ENCODE results near the gene FBXL15. TPM values are rescaled to one million over a fixed set of nuclear protein-coding genes. Genes with fewer than 3 reads are reported as not detected.

The FBXL15 gene
- total and polyA plus RNA-seq, 9 of the 15 experiments (the other 6 are each of a cell fraction or from before 2014, with no cell fraction given), result 0.08 to 25.9 (median 3.5) TPM

DNA sequence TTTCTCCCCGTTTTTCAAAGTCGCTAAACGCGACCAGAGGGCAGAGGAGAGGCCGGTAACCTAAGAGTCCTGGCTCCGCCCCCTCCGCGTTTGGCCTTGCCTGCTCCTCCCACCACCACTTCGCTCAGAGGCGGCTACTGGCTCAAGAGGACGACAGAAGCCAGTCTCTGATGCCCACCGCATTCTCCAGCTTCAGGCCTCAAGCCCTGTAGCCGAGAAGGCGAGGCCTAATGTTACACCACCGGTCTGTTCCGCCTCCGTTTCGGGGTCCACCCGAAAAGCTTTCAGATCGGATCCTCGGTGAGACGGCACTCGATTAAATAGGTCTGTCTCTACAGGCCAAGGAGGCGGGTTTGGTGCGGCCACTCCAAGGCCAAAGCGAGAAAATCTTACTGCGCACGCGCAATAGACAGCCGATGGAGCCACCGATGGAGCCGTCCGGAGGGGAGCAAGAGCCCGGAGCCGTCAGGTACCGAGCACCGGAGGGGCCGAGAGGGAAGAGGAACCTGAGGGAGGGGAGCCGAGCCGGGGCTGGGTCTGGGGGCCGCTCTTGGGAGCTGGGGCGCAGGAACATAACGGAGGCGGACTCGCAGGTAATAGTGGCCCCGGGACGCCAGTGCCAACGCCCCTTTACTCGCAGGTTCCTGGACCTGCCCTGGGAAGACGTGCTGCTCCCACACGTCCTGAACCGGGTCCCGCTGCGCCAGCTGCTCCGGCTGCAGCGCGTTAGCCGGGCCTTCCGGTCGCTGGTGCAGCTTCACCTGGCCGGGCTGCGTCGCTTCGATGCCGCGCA is at the start of gene FBXL15 (continued):
- TF ChIP-seq, protein P1, sequence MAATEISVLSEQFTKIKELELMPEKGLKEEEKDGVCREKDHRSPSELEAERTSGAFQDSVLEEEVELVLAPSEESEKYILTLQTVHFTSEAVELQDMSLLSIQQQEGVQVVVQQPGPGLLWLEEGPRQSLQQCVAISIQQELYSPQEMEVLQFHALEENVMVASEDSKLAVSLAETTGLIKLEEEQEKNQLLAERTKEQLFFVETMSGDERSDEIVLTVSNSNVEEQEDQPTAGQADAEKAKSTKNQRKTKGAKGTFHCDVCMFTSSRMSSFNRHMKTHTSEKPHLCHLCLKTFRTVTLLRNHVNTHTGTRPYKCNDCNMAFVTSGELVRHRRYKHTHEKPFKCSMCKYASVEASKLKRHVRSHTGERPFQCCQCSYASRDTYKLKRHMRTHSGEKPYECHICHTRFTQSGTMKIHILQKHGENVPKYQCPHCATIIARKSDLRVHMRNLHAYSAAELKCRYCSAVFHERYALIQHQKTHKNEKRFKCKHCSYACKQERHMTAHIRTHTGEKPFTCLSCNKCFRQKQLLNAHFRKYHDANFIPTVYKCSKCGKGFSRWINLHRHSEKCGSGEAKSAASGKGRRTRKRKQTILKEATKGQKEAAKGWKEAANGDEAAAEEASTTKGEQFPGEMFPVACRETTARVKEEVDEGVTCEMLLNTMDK (IDR thresholded peaks at IDR 0.05; ENCODE audit: borderline replicate concordance, insufficient read depth, low read depth, low read length, poor library complexity, severe bottlenecking), result no peak
- TF ChIP-seq, protein P2, sequence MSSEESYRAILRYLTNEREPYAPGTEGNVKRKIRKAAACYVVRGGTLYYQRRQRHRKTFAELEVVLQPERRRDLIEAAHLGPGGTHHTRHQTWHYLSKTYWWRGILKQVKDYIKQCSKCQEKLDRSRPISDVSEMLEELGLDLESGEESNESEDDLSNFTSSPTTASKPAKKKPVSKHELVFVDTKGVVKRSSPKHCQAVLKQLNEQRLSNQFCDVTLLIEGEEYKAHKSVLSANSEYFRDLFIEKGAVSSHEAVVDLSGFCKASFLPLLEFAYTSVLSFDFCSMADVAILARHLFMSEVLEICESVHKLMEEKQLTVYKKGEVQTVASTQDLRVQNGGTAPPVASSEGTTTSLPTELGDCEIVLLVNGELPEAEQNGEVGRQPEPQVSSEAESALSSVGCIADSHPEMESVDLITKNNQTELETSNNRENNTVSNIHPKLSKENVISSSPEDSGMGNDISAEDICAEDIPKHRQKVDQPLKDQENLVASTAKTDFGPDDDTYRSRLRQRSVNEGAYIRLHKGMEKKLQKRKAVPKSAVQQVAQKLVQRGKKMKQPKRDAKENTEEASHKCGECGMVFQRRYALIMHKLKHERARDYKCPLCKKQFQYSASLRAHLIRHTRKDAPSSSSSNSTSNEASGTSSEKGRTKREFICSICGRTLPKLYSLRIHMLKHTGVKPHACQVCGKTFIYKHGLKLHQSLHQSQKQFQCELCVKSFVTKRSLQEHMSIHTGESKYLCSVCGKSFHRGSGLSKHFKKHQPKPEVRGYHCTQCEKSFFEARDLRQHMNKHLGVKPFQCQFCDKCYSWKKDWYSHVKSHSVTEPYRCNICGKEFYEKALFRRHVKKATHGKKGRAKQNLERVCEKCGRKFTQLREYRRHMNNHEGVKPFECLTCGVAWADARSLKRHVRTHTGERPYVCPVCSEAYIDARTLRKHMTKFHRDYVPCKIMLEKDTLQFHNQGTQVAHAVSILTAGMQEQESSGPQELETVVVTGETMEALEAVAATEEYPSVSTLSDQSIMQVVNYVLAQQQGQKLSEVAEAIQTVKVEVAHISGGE (CRISPR knock-in tag; IDR thresholded peaks at IDR 0.05), result peak; percentile 94 to 100 (median 98)
- TF ChIP-seq, protein P3, sequence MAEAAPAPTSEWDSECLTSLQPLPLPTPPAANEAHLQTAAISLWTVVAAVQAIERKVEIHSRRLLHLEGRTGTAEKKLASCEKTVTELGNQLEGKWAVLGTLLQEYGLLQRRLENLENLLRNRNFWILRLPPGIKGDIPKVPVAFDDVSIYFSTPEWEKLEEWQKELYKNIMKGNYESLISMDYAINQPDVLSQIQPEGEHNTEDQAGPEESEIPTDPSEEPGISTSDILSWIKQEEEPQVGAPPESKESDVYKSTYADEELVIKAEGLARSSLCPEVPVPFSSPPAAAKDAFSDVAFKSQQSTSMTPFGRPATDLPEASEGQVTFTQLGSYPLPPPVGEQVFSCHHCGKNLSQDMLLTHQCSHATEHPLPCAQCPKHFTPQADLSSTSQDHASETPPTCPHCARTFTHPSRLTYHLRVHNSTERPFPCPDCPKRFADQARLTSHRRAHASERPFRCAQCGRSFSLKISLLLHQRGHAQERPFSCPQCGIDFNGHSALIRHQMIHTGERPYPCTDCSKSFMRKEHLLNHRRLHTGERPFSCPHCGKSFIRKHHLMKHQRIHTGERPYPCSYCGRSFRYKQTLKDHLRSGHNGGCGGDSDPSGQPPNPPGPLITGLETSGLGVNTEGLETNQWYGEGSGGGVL (CRISPR knock-in tag; IDR thresholded peaks at IDR 0.05), result no peak
- TF ChIP-seq ZNF75A (CRISPR knock-in tag; IDR thresholded peaks at IDR 0.05) (no peak), ZFX (CRISPR knock-in tag; IDR thresholded peaks at IDR 0.05) (peak; percentile 93), ZNF23 (CRISPR knock-in tag; IDR thresholded peaks at IDR 0.05) (no peak), GATAD2A (IDR thresholded peaks at IDR 0.05) (no peak), ZNF639 (CRISPR knock-in tag; conservative IDR thresholded peaks at IDR 0.05 in 1 of 2, IDR thresholded peaks at IDR 0.05 in 1 of 2) (peak in 1 of 2 experiments; percentile 72; a peak in 2 of 4 replicates)
- TF ChIP-seq, protein P4, sequence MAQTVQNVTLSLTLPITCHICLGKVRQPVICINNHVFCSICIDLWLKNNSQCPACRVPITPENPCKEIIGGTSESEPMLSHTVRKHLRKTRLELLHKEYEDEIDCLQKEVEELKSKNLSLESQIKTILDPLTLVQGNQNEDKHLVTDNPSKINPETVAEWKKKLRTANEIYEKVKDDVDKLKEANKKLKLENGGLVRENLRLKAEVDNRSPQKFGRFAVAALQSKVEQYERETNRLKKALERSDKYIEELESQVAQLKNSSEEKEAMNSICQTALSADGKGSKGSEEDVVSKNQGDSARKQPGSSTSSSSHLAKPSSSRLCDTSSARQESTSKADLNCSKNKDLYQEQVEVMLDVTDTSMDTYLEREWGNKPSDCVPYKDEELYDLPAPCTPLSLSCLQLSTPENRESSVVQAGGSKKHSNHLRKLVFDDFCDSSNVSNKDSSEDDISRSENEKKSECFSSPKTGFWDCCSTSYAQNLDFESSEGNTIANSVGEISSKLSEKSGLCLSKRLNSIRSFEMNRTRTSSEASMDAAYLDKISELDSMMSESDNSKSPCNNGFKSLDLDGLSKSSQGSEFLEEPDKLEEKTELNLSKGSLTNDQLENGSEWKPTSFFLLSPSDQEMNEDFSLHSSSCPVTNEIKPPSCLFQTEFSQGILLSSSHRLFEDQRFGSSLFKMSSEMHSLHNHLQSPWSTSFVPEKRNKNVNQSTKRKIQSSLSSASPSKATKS (CRISPR knock-in tag; IDR thresholded peaks at IDR 0.05), result 0 out of 2 replicates have a peak, but pooled peaks have one; percentile 5
- TF ChIP-seq, protein P5, sequence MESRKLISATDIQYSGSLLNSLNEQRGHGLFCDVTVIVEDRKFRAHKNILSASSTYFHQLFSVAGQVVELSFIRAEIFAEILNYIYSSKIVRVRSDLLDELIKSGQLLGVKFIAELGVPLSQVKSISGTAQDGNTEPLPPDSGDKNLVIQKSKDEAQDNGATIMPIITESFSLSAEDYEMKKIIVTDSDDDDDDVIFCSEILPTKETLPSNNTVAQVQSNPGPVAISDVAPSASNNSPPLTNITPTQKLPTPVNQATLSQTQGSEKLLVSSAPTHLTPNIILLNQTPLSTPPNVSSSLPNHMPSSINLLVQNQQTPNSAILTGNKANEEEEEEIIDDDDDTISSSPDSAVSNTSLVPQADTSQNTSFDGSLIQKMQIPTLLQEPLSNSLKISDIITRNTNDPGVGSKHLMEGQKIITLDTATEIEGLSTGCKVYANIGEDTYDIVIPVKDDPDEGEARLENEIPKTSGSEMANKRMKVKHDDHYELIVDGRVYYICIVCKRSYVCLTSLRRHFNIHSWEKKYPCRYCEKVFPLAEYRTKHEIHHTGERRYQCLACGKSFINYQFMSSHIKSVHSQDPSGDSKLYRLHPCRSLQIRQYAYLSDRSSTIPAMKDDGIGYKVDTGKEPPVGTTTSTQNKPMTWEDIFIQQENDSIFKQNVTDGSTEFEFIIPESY (CRISPR knock-in tag; IDR thresholded peaks at IDR 0.05), result 0 out of 2 replicates have a peak, but pooled peaks have one; percentile 15
